ENCODE results near the gene COPS7A.

Gene COPS7A

GRCh38 chr12:6723607-6724408, at the start of gene COPS7A:
TSS of gene COPS7A (plus strand) at chr12:6724046. CDS start at chr12:6724657, 611 bp downstream.
- peak; percentile 100 for DNase-seq (ENCODE audit: low spot score)

- DNase-seq (ENCODE audit: low spot score), result no peak
Measured at GRCh38 chr12:6676962-6677361, 46.9 kb upstream of the COPS7A start.

- DNase-seq (ENCODE audit: low spot score), result no peak
Measured at GRCh38 chr12:6684609-6685008, 39.2 kb upstream of the COPS7A start.

GRCh38 chr12:6685814-6686213, 38.0 kb upstream of the COPS7A start:
- DNase-seq (ENCODE audit: low spot score), result no peak

GRCh38 chr12:6688543-6688998, 35.3 kb upstream of the COPS7A start:
- DNase-seq (ENCODE audit: low spot score), result peak; percentile 43

- peak; percentile 100 for DNase-seq (ENCODE audit: low spot score)
Measured at GRCh38 chr12:6688999-6689882, 34.6 kb upstream of the COPS7A start, which contains the start of gene ZNF384. TSS of gene ZNF384 (minus strand) at chr12:6689375. CDS start at chr12:6679520, 9,855 bp downstream.

- DNase-seq (ENCODE audit: low spot score), result no peak
Measured at GRCh38 chr12:6691473-6691872, 32.4 kb upstream of the COPS7A start.

GRCh38 chr12:6692888-6693287, 31.0 kb upstream of the COPS7A start:
- DNase-seq (ENCODE audit: low spot score), result no peak

- DNase-seq (ENCODE audit: low spot score), result no peak
Measured at GRCh38 chr12:6693832-6694355, 30.0 kb upstream of the COPS7A start.

- DNase-seq (ENCODE audit: low spot score), result no peak
Measured at GRCh38 chr12:6694701-6695100, 29.1 kb upstream of the COPS7A start.

- DNase-seq (ENCODE audit: low spot score), result no peak
Measured at GRCh38 chr12:6695313-6696045, 28.4 kb upstream of the COPS7A start.

- no peak for DNase-seq (ENCODE audit: low spot score)
Measured at GRCh38 chr12:6696690-6697583, 26.9 kb upstream of the COPS7A start.

GRCh38 chr12:6697584-6698351, 26.1 kb upstream of the COPS7A start:
- peak; percentile 59 for DNase-seq (ENCODE audit: low spot score)

- no peak for DNase-seq (ENCODE audit: low spot score)
Measured at GRCh38 chr12:6698352-6699046, 25.3 kb upstream of the COPS7A start.

GRCh38 chr12:6699259-6699988, 24.4 kb upstream of the COPS7A start:
- no peak for DNase-seq (ENCODE audit: low spot score)

GRCh38 chr12:6699989-6700645, 23.7 kb upstream of the COPS7A start:
- no peak for DNase-seq (ENCODE audit: low spot score)

GRCh38 chr12:6700646-6701051, 23.2 kb upstream of the COPS7A start, which contains the start of gene PIANP:
TSS of gene PIANP (minus strand) at chr12:6700815. CDS start at chr12:6698061, 2,754 bp downstream.
- DNase-seq (ENCODE audit: low spot score), result no peak

Data from LoVo (cell line).